ENCODE results near the gene PWP1.
"Not testable (repeated sequence)": the region's sequence is repeated elsewhere in the genome, so short reads cannot be mapped to it uniquely, and the experiment has no call there.

The PWP1 gene

DNA sequence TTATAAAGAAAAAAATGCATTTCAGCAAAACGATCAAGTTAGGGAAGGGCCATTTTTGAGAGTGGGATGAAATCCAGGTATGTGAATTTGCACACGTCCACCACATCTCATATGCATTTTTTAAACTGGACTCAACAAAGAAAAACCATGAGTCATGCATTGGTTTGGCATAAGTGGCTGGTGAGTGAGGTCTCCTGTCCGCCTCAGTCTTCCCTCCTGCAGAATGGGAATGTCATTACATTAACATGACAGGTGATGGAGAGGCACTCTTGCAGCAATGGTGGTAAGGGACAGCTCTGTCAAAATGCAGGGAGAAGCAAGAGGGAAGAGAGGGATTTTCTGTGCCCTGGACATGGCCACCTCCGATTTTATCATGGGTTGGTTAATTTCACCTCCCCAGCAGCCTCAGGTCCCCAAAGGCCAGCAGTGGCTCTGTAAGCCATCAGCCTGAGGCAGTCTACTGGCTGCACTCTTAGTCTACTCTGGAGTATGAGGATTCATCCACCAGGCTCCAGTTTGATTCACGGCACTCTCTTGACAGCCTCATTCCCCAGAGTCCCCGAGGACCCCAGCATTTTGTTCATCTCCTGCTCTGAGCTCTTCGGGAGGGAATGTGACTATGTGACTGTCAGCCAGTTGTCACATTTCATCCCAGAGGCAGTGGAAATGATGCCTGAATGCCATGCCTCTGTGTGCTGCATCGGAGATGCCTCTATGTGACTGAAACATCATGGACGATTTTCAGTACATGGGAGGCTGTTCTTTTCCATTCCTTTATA lies 17.1 kb upstream of the PWP1 start:
- DNase-seq, result no peak

DNA sequence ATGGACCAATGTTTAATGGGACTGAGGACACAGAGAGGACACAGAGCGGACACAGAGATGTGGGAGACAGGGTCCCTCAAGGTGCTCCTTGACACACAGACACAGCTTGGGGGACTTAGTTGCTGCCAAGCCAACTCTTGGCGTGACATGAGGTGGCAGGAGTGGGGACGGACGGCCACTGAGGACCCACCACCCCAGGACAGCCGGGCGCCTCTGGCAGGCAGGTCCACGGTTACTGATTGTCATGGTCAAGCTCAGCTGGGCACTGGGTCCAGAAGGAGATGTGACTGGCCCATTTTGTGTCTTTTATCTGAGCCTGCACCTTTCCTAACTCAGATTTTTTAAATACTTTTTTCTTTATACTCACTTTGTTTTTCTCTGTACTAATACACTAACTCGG lies 15.7 kb upstream of the PWP1 start:
- no peak for DNase-seq

DNA sequence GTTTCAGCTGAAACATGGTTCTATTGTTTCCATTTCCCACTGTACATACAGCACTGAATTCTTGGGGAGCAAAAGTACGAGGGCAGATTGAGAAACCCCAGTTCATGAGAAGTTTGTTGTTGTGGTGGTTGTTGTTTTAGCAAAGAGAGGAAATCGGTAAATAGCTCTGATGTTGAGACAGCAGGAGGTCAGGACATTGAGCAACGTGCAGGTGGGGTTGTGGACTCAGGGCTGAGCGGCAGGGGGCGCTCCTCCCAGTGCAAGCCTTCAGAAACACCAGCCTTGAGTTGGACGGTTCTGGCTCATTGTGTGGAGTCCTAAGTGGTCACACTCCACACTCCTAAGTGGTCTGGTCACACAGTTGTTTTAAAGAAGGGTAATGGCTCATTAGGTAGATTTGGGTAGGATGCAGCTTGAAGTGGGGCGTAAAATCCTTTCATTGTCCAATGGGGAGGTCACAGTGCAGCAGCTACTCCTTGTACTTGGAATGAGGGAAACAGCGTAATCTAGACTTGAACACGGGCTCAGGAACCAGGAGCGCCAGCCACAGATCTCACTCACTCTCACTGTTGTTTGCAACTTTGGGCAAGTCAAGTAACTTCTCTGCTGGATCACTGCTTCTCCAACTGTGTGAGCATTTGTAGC lies 14.5 kb upstream of the PWP1 start:
- no peak for DNase-seq

GRCh38 chr12:107677671-107678070 lies 7.9 kb upstream of the PWP1 start:
- no peak for DNase-seq

- no peak for DNase-seq
Observed at GRCh38 chr12:107679336-107679735, 6.3 kb upstream of the PWP1 start.

DNA sequence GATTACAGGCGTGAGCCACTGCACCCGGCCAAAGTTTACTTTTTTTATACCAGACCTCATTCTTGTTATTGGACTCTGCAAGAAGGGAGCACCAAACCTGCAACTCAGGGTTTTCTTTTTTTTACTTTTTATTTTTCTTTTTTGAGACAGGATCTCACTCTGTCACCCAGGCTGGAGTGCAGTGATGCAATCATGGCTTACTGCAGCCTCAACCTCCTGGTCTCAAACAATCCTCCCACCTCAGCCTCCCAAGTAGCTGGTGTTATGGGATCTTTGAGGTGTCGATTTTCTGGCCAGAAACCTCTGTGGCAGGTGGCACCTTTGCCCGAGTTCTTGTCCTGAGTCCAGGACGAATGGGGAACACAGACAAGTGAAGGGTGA lies 4.2 kb upstream of the PWP1 start:
- no peak for DNase-seq

DNA sequence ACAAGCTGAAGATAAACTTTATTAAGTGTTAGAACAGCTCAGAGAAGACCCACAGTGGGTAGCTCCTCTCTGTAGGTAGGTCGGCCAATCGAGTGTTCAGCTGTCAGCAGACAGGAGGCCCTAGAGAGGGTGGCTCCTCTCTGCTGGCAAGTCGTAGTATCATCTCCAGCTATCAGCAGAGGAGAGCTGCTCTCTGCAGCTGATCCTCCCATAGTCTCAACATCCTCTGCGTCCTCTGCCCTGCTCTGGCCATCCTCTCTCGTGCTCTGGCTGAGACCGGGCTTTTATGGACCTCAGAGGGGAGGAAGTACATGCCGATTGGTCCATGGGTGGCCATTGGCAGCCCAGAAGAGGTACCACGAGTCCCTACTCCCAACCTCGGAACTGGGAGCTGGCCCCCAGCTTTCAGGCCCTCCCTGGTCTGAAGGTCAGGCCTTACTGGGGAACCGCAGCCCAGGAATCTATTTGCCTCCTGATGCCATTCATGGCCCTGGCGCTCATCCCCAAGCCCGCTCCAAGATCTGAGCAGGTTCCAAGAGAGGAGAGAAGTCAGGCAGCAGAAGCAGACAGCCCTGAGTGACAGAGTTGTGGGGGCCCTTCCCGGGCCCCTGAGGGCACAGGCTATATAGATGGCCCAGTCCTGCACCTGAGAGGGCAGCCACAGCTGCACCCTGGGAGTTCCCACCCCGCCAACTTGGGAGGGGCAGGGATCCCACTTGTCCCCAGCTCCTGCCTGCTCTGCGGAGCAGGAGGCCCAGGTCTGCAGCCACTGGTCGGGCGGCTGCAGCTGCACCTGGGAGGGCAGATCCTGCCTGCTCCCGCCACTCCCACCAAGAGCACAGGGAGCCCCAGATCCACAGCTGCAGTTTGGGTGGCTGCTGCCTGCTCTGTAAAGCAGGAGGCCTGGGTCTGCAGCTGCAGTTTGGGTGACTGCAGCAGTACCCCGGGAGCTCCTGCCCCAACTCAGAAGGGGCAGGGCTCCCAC lies 3.5 kb upstream of the PWP1 start:
- DNase-seq, result no peak

DNA sequence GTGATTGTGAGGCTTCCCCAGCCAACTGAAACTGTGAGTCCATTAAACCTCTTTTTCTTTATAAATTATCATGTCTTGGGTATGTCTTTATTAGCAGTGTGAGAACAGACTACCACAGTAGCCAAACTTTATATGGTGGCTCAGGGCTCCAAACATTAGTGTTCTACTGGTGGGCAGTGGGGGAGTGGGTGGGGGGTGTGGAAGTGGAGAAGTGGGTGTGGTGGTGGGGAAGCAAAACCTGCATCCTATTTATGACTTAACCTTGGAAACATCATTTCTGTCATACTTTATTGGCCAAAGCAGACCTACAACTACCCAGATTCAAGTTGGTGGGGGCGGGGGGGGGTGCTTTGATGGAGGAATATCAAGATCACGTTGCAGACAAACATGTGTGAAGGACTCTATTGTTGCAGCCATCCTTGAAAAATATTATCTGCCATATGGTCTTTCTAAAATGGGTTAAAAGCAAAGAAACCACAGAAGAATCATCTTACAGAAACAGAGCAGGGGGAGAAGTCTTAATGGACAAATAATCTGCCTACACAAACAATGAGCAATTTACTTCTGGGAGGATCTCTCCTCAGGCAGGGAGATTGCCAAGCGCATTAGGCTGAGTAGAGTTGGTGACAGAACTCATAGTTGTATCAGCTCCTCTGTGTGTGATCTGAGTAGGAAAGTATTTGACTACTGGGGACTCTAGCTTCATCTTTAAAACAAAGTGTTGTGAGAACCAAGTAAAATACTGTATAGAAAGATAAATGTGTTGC lies 1.4 kb upstream of the PWP1 start:
- DNase-seq, result no peak

GRCh38 chr12:107684990-107685359 lies 624 bp upstream of the PWP1 start:
- peak; percentile 14 to 16 for DNase-seq

- peak in 1 of 2 experiments; percentile 3 for DNase-seq
Observed at GRCh38 chr12:107695772-107696171, 10.2 kb downstream of the PWP1 start.

DNA sequence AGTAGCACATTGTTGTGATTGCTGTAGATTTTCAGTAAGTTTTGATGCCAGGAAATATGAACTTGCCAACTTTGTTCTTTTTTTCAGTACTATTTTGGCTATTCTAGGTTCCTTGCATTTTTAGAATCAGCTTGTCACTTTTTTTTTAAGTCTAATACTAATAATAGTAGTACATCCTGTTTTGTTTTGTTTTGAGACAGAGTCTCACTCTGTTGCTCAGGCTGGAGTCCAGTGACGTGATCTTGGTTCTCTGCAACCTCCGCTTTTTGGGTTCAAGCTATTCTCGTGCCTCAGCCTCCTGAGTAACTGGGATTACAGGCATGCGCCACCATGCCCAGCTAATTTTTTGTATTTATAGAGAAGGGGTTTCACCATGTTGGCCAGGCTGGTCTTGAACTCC lies 16.5 kb downstream of the PWP1 start:
- no peak for DNase-seq

GRCh38 chr12:107704041-107704440 lies 18.4 kb downstream of the PWP1 start:
- DNase-seq, result no peak

- DNase-seq, result not testable (repeated sequence)
Observed at GRCh38 chr12:107705522-107705921, 19.9 kb downstream of the PWP1 start.

DNA sequence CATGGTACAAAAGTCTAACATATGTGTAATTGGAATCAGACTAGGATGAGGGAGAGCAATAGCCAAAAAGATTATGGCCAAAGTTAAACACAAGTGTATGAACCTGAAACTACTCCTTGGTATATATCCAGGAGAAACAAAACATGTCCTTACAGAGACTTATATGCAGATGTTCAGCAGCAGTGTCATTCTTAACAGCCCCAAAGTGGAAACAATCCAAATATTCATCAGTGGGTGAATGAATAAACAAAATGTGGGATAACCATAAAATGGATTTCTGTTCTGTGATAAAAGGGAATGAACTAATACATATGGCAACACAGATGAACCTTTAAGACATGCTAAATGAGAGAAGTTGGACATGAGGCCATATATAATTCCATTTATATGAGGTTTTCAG lies 30.2 kb downstream of the PWP1 start:
- no peak for DNase-seq

DNA sequence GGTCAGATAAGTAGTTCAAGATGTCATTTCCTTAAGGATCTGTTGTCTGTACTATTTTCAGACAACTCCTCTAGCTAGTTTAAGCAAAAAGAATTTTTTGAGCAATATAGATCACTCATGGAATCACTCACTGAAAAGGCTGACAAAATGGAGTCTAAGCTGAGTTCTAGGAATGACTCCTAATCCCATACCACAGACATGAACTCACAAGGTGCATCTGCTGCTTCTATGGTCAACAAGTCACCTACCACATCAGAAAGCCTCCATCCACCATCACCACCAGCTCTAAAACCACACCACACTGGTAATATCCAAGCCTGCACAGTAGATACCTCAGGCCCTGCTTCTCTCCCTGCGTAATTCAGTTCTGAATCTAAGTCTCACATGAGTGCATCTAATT lies 33.0 kb downstream of the PWP1 start:
- no peak for DNase-seq

- not testable (repeated sequence) for DNase-seq
Observed at GRCh38 chr12:107727327-107727726, 41.7 kb downstream of the PWP1 start.

GRCh38 chr12:107727742-107728141 lies 42.1 kb downstream of the PWP1 start:
- not testable (repeated sequence) for DNase-seq

GRCh38 chr12:107730618-107731341 lies 45.2 kb downstream of the PWP1 start:
- no peak for DNase-seq

DNA sequence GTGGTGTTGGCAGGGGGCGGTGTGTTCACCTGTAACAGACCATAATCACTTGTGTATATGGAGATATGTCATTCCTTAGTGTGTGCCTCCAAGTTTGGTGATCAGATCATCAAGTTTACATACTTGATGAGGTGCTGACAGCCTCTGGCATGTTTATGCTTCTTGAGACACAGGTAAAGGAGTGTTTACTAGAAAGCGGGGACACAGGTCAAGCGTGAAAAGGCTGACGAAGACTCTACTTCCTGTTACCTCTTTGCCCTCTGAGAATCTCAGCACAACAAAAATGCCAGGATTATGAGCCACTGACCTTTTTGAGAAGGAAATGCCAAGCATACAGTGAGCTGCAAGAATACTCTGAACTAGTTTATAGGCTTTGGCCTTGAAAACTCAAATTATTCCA lies 45.8 kb downstream of the PWP1 start:
- no peak for DNase-seq

DNA sequence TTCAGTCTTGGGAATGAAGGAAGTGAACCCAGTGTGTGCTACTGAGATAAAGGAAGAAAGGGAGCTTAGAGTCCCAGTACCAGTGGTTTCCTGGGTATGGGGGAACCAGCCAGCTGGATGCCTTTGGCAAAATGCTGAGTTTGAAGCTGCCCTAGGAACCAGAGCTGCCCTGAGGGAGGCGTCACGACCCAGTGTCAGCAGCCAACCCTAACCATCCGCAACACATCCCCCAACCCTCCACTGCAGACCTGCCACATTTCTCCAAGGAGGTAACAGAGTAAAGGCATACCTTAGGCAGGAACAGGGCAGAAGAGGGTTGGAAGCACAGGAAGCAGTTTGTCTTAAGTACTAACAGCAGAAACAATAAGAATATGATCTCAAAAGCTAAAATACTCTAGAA lies 46.8 kb downstream of the PWP1 start:
- no peak for DNase-seq

GRCh38 chr12:107734139-107734538 lies 48.5 kb downstream of the PWP1 start:
- DNase-seq, result peak in 1 of 2 experiments; percentile 10

GRCh38 chr12:107735763-107736162 lies 50.2 kb downstream of the PWP1 start:
- DNase-seq, result peak; percentile 77 to 81

Measured in NCI-H524 (cell line).